Esophagus squamous epithelium (tissue), 4 donors: ENCODE data around the gene NDFIP1.

ENCODE experiments used
- CTCF ChIP-seq, 6 experiments: fragments of 450-650 bp in 4 of 6; fragments of 200-600 bp in 2 of 6; sonication (generic) in 2 of 6; IDR thresholded peaks; one replicate each; pipeline ENCODE4 v1.5.1; 2016 to 2019; ENCODE audit warnings: antibody characterized with exemption in 6 of 6, mild to moderate bottlenecking in 4 of 6, moderate library complexity in 4 of 6
- POLR2A ChIP-seq, 4 donors: fragments of 450-650 bp; IDR thresholded peaks; one replicate each; pipeline ENCODE4 v1.6.1; 2017; ENCODE audit warnings: antibody characterized with exemption in 4 of 4, mild to moderate bottlenecking in 4 of 4, moderate library complexity in 3 of 4

- TF ChIP-seq CTCF (IDR thresholded peaks at IDR 0.05): no peak
- no peak for TF ChIP-seq POLR2A (IDR thresholded peaks at IDR 0.05)
Observed at GRCh38 chr5:142073362-142073988, 35.1 kb upstream of the NDFIP1 start.
